Activated B cell treated with CpG ODN at 0.5 μM for 24 hours (primary cell): ENCODE data around the gene CLEC4M. TPM values are rescaled to one million over a fixed set of nuclear protein-coding genes. Genes with fewer than 3 reads are reported as not detected.
A peak's percentile ranks its signal among the peaks of the same experiment; 100 is the strongest.

Source experiments
- ATAC-seq: fragments of 200-7000 bp; cut with Tn5 transposase; one replicate; pipeline ENCODE4 v1.10.0; 2021; ENCODE audit warnings: low read depth, mild to moderate bottlenecking, moderate library complexity
- CTCF ChIA-PET: fragments of 350-600 bp; sonication (Branson Sonifier 250); formaldehyde crosslinking; loops from one replicate; lab custom pipeline; 2021; ENCODE audit warnings: antibody characterized with exemption; lab: Charles Lee
- POLR2A ChIA-PET: fragments of 350-600 bp; sonication (Branson Sonifier 250); formaldehyde crosslinking; loops from one replicate; lab custom pipeline; 2021; ENCODE audit warnings: antibody characterized with exemption; lab: Charles Lee
- DNase-seq: peaks from one replicate; pipeline ENCODE4 v3.0.0; 2022
- H3K27ac Mint-ChIP-seq: one replicate; pipeline ENCODE4 v1.8.0; 2020; ENCODE audit warnings: mixed read lengths
- H3K27me3 Mint-ChIP-seq: one replicate; pipeline ENCODE4 v1.8.0; 2021; ENCODE audit warnings: mixed read lengths
- H3K36me3 Mint-ChIP-seq: one replicate; pipeline ENCODE4 v1.8.0; 2021; ENCODE audit warnings: low read depth, mixed read lengths
- H3K4me1 Mint-ChIP-seq: one replicate; pipeline ENCODE4 v1.8.0; 2021; ENCODE audit warnings: mixed read lengths
- H3K4me3 Mint-ChIP-seq: one replicate; pipeline ENCODE4 v1.8.0; 2020; ENCODE audit warnings: mild to moderate bottlenecking, mixed read lengths
- H3K9me3 Mint-ChIP-seq: one replicate; pipeline ENCODE4 v1.8.0; 2020; ENCODE audit warnings: mixed read lengths
- intact Hi-C: fragments of 100-400 bp; cut with micrococcal nuclease; formaldehyde crosslinking; loops from one replicate; pipeline ENCODE4 v1.15.1; 2024
- total RNA-seq: library from RNA; stranded (reverse); gene quantifications from 2 replicates; pipeline ENCODE4 v1.2.3, GENCODE V29; 2022
- TF ChIP-seq, protein P1 (sequence below): fragments of 200-600 bp; IDR thresholded peaks from one replicate; pipeline ENCODE4 v1.8.0; 2022; ENCODE audit warnings: antibody characterized with exemption, mild to moderate bottlenecking

CLEC4M gene
- total RNA-seq, 1 donor from 2014 or later, result 1.3 TPM

DNA sequence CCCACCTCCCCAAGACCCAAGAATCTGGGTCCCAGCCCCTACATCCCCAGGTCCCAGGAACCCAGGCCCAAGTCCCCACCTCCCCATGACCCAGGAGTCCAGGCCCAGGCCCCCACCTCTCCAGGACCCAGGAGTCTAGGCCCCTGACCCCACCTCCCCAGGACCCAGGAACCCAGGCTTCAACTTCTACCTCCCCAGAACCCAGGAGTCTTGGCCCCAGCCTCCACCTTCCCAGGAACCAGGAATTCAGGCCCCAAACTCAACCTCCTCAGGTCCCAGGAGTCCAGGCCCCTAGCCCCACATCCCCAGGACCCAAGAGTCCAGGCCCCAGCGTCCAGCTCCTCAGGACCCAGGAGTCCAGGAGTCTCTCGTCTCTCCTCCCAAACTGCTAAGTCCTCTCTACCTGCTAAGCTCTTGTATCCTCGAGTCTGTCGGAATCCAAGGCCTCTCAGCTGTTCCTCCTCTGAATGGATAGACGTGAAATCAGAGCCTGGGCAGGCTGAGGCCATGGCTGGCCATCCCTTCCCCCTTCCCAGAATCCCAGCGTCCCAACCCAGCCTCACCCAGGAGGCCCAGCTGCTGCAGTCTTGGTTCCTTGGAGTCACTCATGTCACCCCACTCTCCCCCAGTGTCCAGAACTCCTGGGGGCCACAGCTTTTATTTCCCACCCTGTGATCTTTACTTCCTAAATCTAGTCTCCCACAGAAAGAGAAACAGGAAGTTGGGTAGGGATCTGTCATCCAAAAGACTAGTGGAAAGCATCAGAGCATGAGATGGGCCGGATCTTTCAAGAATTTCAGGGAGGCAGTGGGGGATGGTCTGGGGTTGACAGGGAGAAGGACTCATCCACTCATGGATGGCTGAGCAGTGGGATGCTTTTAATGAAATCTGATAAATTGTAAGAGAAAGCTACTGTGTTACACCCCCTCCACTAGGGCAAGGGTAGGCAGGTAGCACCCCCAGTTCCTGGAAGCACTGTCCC is 15.8 kb upstream of the CLEC4M start, which contains the start of gene CD209:
Gene CD209 (minus strand): TSS at position 632 of the 982 bp plus-strand sequence. CDS start 23 bp downstream, at position 609.
- Mint-ChIP-seq H3K4me1 (peaks cover 75% of the 10 kb centered on the region), H3K36me3 (no peaks in the 10 kb centered on the region), H3K27ac (no peak within 1 kb of the TSS), H3K9me3 (peaks cover 3% of the 10 kb centered on the region), H3K27me3 (no peaks in the 10 kb centered on the region), H3K4me3 (no peak within 1 kb of the TSS)
- no peak for ATAC-seq
- DNase-seq, result no peak
- TF ChIP-seq, protein P1, sequence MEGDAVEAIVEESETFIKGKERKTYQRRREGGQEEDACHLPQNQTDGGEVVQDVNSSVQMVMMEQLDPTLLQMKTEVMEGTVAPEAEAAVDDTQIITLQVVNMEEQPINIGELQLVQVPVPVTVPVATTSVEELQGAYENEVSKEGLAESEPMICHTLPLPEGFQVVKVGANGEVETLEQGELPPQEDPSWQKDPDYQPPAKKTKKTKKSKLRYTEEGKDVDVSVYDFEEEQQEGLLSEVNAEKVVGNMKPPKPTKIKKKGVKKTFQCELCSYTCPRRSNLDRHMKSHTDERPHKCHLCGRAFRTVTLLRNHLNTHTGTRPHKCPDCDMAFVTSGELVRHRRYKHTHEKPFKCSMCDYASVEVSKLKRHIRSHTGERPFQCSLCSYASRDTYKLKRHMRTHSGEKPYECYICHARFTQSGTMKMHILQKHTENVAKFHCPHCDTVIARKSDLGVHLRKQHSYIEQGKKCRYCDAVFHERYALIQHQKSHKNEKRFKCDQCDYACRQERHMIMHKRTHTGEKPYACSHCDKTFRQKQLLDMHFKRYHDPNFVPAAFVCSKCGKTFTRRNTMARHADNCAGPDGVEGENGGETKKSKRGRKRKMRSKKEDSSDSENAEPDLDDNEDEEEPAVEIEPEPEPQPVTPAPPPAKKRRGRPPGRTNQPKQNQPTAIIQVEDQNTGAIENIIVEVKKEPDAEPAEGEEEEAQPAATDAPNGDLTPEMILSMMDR, result no peak
- CTCF ChIA-PET, result interaction anchor here (1.1 kb wide), 1 partner anchor 66 kb away, joined by 3 read pairs; the partner anchor contains the start of gene TRAPPC5
- intact Hi-C loops, result no loop called here
- POLR2A ChIA-PET, result interaction anchor here (0.5 to 1.6 kb wide), 5 partner anchors 15 to 66 kb away, joined by 3 to 7 read pairs (median 4); partner anchors contain the start of genes FCER2 and TRAPPC5

DNA sequence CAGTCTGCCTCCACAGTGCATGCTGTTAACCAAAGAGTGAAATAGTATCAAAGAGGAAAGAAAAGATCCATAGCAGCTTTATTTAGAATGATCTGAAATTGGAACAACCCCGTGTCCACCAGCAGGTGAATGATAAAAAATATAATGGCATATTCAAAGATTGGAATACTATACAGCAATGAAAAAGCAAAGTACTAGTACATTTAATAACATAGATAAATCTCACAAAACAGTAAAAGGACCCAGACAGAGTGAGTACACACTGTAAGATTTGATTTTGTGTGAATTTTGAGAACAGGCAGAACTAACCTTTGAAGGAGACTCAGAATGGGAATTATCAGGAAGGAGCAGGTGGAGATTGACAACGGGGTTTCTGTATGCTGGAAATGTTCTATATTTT is 14.9 kb upstream of the CLEC4M start:
- H3K4me3 Mint-ChIP-seq, result no peak overlapping the region
- intact Hi-C loops, result no loop called here
- POLR2A ChIA-PET, result interaction anchor here (1.1 to 1.6 kb wide), 2 partner anchors 46 to 67 kb away, joined by 5 to 7 read pairs; partner anchors contain the start of genes FCER2 and TRAPPC5
- H3K9me3 Mint-ChIP-seq, result peaks cover 6% of the 10 kb centered on the region
- no peaks in the 10 kb centered on the region for H3K27me3 Mint-ChIP-seq
- DNase-seq, result no peak
- ATAC-seq, result no peak
- H3K36me3 Mint-ChIP-seq, result no peaks in the 10 kb centered on the region
- peaks cover 72% of the 10 kb centered on the region for H3K4me1 Mint-ChIP-seq
- TF ChIP-seq, protein P1, result no peak
- CTCF ChIA-PET, result no interaction called here
- no peak overlapping the region for H3K27ac Mint-ChIP-seq

DNA sequence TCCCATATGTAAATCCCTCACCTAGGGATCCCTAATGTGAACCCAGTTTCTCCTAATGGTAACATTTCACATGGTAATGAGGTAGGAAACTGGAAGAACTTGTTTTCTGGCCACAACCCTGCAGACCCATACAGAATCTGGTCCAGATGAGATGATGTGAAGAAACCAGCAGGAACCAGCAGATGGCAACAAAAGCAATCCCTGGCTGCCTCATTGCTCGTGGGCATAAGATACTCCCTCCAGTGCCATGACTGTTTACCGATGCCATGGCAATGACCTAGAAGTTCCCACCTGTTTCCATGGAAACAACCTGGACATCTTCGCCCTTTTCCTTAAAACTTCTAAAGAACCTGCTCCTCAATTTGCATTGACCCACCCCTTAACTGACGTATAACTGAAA is 14.3 kb upstream of the CLEC4M start:
- Mint-ChIP-seq H3K9me3 (peaks cover 10% of the 10 kb centered on the region), H3K4me3 (no peak overlapping the region), H3K4me1 (peaks cover 70% of the 10 kb centered on the region), H3K27ac (no peak overlapping the region), H3K27me3 (no peaks in the 10 kb centered on the region), H3K36me3 (no peaks in the 10 kb centered on the region)
- intact Hi-C loops, result no loop called here
- TF ChIP-seq, protein P1, result no peak
- ChIA-PET POLR2A (interaction anchor here (0.5 to 0.6 kb wide), 2 partner anchors 33 to 432 kb away, joined by 4 to 5 read pairs; no protein-coding TSS in a partner anchor), CTCF (interaction anchor here (0.7 kb wide), 1 partner anchor 53 kb away, joined by 3 read pairs; no protein-coding TSS in a partner anchor)
- DNase-seq (no peak), ATAC-seq (no peak)

DNA sequence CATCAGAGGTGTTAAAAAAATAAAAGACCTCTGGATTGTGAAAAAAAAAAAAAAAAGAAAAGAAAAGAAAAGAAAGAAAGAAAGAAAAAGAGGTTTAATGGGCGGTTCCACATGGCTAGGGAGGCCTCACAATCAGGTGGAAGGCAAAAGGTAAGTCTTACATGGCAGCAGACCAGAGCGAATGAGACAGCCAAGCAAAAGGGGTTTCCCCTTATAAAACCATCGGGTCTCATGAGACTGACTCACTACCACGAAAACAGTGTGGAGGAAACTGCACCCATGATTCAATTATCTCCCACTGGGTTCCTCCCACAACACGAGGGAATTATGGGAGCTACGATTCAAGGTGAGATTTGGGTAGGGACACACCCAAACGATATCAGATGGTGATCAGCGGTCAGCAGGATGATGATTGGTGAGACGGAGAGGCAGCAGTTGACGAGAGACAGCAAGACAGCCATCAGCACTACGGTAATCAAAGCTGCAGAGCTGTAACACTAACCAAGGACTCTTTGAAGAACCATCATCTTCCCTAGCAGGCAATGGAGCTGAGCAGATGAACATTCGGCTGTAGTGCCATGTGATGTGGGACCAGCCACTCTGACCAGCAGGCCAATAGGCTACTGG is 11.8 kb upstream of the CLEC4M start:
- ChIA-PET POLR2A (interaction anchor here (0.6 to 2.0 kb wide), 19 partner anchors 8 to 573 kb away, joined by 3 to 16 read pairs (median 5); partner anchors contain the start of genes CLEC4G, CLEC4M, FCER2 and TRAPPC5), CTCF (interaction anchor here (1.1 to 2.0 kb wide), 4 partner anchors 49 to 71 kb away, joined by 4 to 8 read pairs (median 4); partner anchors contain the start of gene TRAPPC5)
- peak overlapping the region; percentile 73 for H3K27ac Mint-ChIP-seq
- H3K36me3 Mint-ChIP-seq, result peaks cover 2% of the 10 kb centered on the region
- peaks cover 54% of the 10 kb centered on the region for H3K4me1 Mint-ChIP-seq
- H3K9me3 Mint-ChIP-seq, result peaks cover 23% of the 10 kb centered on the region
- TF ChIP-seq, protein P1, result no peak
- intact Hi-C loops, result loop anchor here (1.0 to 5.0 kb wide), 6 partner anchors 8 to 649 kb away; partner anchors contain the start of gene FCER2
- peak; percentile 94 for ATAC-seq
- no peaks in the 10 kb centered on the region for H3K27me3 Mint-ChIP-seq
- peak overlapping the region; percentile 52 for H3K4me3 Mint-ChIP-seq
- DNase-seq, result peak; percentile 47
